GM12874 (cell line): Measurements from ENCODE around the gene SYNGR4.
A peak's percentile ranks its signal among the peaks of the same experiment; 100 is the strongest.

Experiments used
- CTCF ChIP-seq: IDR thresholded peaks from 2 replicates; pipeline ENCODE4 v1.5.1; 2011; ENCODE audit warnings: low read depth, mild to moderate bottlenecking, control low read depth, low read length, moderate library complexity; ENCODE audit not compliant: insufficient read depth

Gene SYNGR4

GRCh38 chr19:48381178-48381950 is 17.2 kb downstream of the SYNGR4 start:
- no peak for TF ChIP-seq CTCF

GRCh38 chr19:48382286-48382685 is 18.1 kb downstream of the SYNGR4 start:
- TF ChIP-seq CTCF: no peak

GRCh38 chr19:48385461-48386087 is 21.4 kb downstream of the SYNGR4 start:
- no peak for TF ChIP-seq CTCF

GRCh38 chr19:48386981-48387380 is 22.8 kb downstream of the SYNGR4 start:
- no peak for TF ChIP-seq CTCF

- peak; percentile 59 for TF ChIP-seq CTCF
These were observed 26.3 kb downstream of the SYNGR4 start for GRCh38 chr19:48390188-48391099.

- peak; percentile 99 for TF ChIP-seq CTCF
These were observed 27.2 kb downstream of the SYNGR4 start, which contains the start of gene KDELR1 for GRCh38 chr19:48391100-48392005. Gene KDELR1, minus strand, starts transcription at chr19:48391551. Its CDS starts 193 bp downstream, at chr19:48391358.
